Adrenal gland (tissue), 12 donors: ENCODE measurements around the gene PTPRQ. TPM values are rescaled to one million over a fixed set of nuclear protein-coding genes. Genes with fewer than 3 reads are reported as not detected.

ENCODE experiments used
- DNase-seq, 7 donors: peaks; one replicate each; pipeline ENCODE4 v3.0.0-alpha.2; 2019 to 2020
- H3K27ac ChIP-seq, 5 donors: fragments of 200-600 bp; sonication (generic) in 4 of 5; 1 replicate in 3 of 5; 2 replicates in 2 of 5; pipeline versions ENCODE4 v1.5.1 to v1.8.0; 2016 to 2020; ENCODE audit warnings: mild to moderate bottlenecking in 1 of 5
- H3K27me3 ChIP-seq: fragments of 200-600 bp; 2 replicates; pipeline ENCODE4 v1.8.0; 2021
- H3K36me3 ChIP-seq, 2 donors: fragments of 200-600 bp; replicated peaks in 1 of 2; 1 replicate in 1 of 2; 2 replicates in 1 of 2; pipeline versions ENCODE4 v1.5.1 to v1.8.0; 2018 to 2022
- H3K4me1 ChIP-seq, 2 donors: fragments of 200-600 bp; replicated peaks in 1 of 2; 1 replicate in 1 of 2; 2 replicates in 1 of 2; pipeline versions ENCODE4 v1.5.1 to v1.8.0; 2018 to 2021
- H3K4me3 ChIP-seq, 4 donors: fragments of 200-600 bp; sonication (generic) in 3 of 4; one replicate each; pipeline ENCODE4 v1.5.1; 2016 to 2018
- H3K9me3 ChIP-seq, 3 donors: fragments of 200-600 bp; sonication (generic) in 1 of 3; replicated peaks in 1 of 3; 1 replicate in 2 of 3; 2 replicates in 1 of 3; pipeline versions ENCODE4 v1.5.1 to v1.8.0; 2016 to 2021
- CTCF ChIP-seq, 6 experiments: fragments of 450-650 bp in 4 of 6; fragments of 200-600 bp in 2 of 6; sonication (generic) in 1 of 6; IDR thresholded peaks; 1 replicate in 5 of 6; 2 replicates in 1 of 6; pipeline versions ENCODE4 v1.5.1 to v1.8.0; 2016 to 2021; ENCODE audit warnings: antibody characterized with exemption in 6 of 6, mild to moderate bottlenecking in 2 of 6, moderate library complexity in 1 of 6
- POLR2A ChIP-seq, 2 donors: fragments of 450-650 bp; IDR thresholded peaks; one replicate each; pipeline ENCODE4 v1.6.1; 2017; ENCODE audit warnings: antibody characterized with exemption in 2 of 2, mild to moderate bottlenecking in 2 of 2, moderate library complexity in 1 of 2
- WGBS, 4 donors: extraction: QIAGEN DNeasy Blood & Tissue Kit in 2 of 4; methylation state at CpG; one replicate each; pipeline versions ENCODE4 v1.1.5 to v1.1.7; 2013 to 2017; 5-methylcytosine and 5-hydroxymethylcytosine counted together
- intact Hi-C, 2 donors: fragments of 100-400 bp; cut with DNase I; formaldehyde crosslinking; loops; one replicate each; pipeline versions ENCODE4 v1.14.1 to v1.15.0; 2022 to 2023
- polyA plus RNA-seq, 3 donors: library from polyadenylated mRNA; stranded (reverse); fragments of 200-250 nt in 2 of 3; fragments of 350-450 nt in 1 of 3; fragmentation: Illumina TruSeq in 1 of 3; extraction: RNeasy Lipid Tissue Mini Kit (QIAGEN cat#74804) in 1 of 3; gene quantifications; one replicate each; pipeline ENCODE4 v1.2.3, GENCODE V29; 2013 to 2014
- total RNA-seq, 9 donors: library from RNA; depleted of rRNA in 4 of 9; stranded (reverse); fragments of >200 nt in 4 of 9; fragments of 120-200 nt in 1 of 9; fragmentation: NEBNext Ultra II Directional in 1 of 9; extraction: Animal tissue kit (Norgen Biotek cat#: 25700) in 1 of 9; gene quantifications; one replicate each; pipeline versions ENCODE4 v1.1.0 to v1.2.4, GENCODE V29; 2013 to 2023
- donor health status: healthy with polysubstance abuse.
- donor health status: Bipolar disorder and iron deficiency.
- donor health status: DM: yes; HTN: yes; CAD: no.
- donor health status: DM: no; HTN: no; CAD: no.
- donor health status: DM: no; HTN: no; CAD: no.
- donor health status: DM: yes; HTN: yes; CAD: no.

The PTPRQ gene
- total and polyA plus RNA-seq, 12 donors = under 0.01 to 0.27 (median 0.13) TPM; not detected in 2

GRCh38 chr12:80710727-80711449, 266.9 kb downstream of the PTPRQ start:
- TF ChIP-seq CTCF (IDR thresholded peaks at IDR 0.05) (no peak), POLR2A (IDR thresholded peaks at IDR 0.05) (no peak)
- Histone ChIP-seq H3K27me3 (peaks cover 35% of the 10 kb centered on the region), H3K4me3 (no peak overlapping the region), H3K36me3 (no peaks in the 10 kb centered on the region), H3K27ac (no peak overlapping the region), H3K4me1 (no peaks in the 10 kb centered on the region), H3K9me3 (no peaks in the 10 kb centered on the region)
- 89 to 97% (median 90%) methylated on average over 1 of the region's 1 CpG for WGBS, 4 donors
- intact Hi-C loops = no loop called here
- no peak for DNase-seq

GRCh38 chr12:80711866-80712265, 267.8 kb downstream of the PTPRQ start:
- H3K4me3 ChIP-seq = no peak overlapping the region
- no peak for DNase-seq
- WGBS, 4 donors = 58 to 66% (median 61%) methylated on average over 1 of the region's 1 CpG
- TF ChIP-seq POLR2A (IDR thresholded peaks at IDR 0.05) (no peak), CTCF (IDR thresholded peaks at IDR 0.05) (no peak)
- H3K27me3 ChIP-seq = peaks cover 37% of the 10 kb centered on the region
- intact Hi-C loops = no loop called here
- H3K9me3 ChIP-seq = no peaks in the 10 kb centered on the region
- no peak overlapping the region for H3K27ac ChIP-seq
- no peaks in the 10 kb centered on the region for H3K36me3 ChIP-seq
- no peaks in the 10 kb centered on the region for H3K4me1 ChIP-seq

- intact Hi-C loops = no loop called here
- Histone ChIP-seq H3K27me3 (peaks cover 34% of the 10 kb centered on the region), H3K4me1 (no peaks in the 10 kb centered on the region), H3K4me3 (no peak overlapping the region), H3K36me3 (no peaks in the 10 kb centered on the region), H3K27ac (no peak overlapping the region), H3K9me3 (no peaks in the 10 kb centered on the region)
- no peak for DNase-seq
- TF ChIP-seq POLR2A (IDR thresholded peaks at IDR 0.05) (no peak), CTCF (IDR thresholded peaks at IDR 0.05) (no peak)
These were observed 268.8 kb downstream of the PTPRQ start for GRCh38 chr12:80712866-80713265.

DNA sequence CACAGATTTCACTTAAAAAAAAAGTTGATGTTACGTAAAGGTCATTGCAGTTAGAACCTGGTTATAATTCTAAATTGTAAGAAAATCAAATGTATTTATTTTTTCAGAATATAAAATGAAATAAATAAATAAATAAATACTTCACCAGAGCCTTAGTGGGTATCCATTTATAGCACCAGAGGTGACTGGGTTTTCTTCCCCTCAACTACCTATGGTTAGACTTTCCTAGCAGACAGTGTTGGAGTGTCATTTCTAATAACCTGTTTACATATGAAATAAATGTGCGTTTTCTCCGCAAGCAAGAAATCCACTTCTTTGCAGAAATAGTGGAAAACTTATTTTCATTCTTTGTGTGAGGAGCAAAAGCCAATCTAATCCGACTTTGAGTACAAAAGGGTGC, 269.4 kb downstream of the PTPRQ start:
- no peak for DNase-seq
- intact Hi-C loops = no loop called here
- H3K4me1 ChIP-seq = no peaks in the 10 kb centered on the region
- no peak overlapping the region for H3K4me3 ChIP-seq
- H3K27me3 ChIP-seq = peaks cover 30% of the 10 kb centered on the region
- no peak overlapping the region for H3K27ac ChIP-seq
- WGBS, 4 donors = 61 to 75% (median 71%) methylated on average over 4 of the region's 4 CpGs
- TF ChIP-seq POLR2A (IDR thresholded peaks at IDR 0.05) = no peak
- no peak for TF ChIP-seq CTCF (IDR thresholded peaks at IDR 0.05)
- no peaks in the 10 kb centered on the region for H3K9me3 ChIP-seq
- no peaks in the 10 kb centered on the region for H3K36me3 ChIP-seq
